Upper lobe of left lung (tissue), 4 donors: ENCODE measurements around the gene TRO.

Experiments used
- EP300 ChIP-seq, 4 donors: sonication (generic); formaldehyde crosslinking; IDR thresholded peaks; one replicate each; pipeline ENCODE4 v1.5.1; 2017; ENCODE audit warnings: antibody characterized with exemption in 4 of 4, control low read depth in 2 of 4
- POLR2A ChIP-seq, 4 donors: fragments of 450-650 bp; IDR thresholded peaks; one replicate each; pipeline ENCODE4 v1.5.1; 2016 to 2017; ENCODE audit warnings: antibody characterized with exemption in 4 of 4, mild to moderate bottlenecking in 2 of 4
- TF ChIP-seq, protein P1 (sequence below), 6 experiments: fragments of 450-650 bp in 4 of 6; fragments of 200-600 bp in 2 of 6; sonication (generic) in 2 of 6; IDR thresholded peaks; one replicate each; pipeline ENCODE4 v1.5.1; 2016 to 2019; ENCODE audit warnings: antibody characterized with exemption in 6 of 6

DNA sequence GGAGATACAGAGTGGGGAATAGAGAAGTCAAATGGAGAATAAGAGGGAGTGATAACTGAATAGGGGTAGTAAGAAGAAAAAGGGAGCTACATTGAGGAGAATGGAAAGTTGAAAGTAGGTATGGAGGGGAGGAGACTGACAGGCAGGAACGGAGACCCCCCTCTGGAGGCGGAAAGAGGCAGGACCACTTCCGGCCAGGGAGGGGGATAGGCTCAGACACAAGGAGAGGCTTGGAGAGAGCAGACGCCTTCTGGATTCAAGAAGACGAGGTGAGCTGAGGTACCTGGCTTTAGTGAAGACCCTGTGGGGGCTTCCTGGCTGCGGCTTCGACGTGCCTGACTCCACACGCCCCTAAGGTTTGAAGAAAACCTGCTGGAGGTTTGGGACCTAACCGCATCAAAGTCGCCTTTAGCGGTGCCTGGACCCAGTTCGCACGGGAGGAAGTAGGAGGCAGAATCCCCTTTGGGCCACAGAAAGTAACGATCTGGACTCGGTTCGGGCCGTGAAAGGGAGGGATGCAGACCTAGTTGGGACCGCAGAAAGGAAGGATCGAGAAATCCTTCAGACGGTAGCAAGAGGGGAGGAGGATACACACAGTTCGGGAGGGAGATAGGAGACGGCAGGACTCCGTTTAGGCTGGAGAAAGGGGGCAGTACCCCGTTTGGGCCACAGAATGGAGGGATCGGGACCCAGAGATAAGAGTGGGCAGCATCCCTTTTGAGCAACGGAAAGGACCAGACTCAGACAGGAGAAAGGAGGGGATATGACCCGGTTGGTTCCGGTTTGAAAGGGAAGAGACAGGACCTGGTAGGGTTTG is at the start of gene TRO:
- no peak for TF ChIP-seq EP300 (IDR thresholded peaks at IDR 0.05)
- TF ChIP-seq, protein P1, sequence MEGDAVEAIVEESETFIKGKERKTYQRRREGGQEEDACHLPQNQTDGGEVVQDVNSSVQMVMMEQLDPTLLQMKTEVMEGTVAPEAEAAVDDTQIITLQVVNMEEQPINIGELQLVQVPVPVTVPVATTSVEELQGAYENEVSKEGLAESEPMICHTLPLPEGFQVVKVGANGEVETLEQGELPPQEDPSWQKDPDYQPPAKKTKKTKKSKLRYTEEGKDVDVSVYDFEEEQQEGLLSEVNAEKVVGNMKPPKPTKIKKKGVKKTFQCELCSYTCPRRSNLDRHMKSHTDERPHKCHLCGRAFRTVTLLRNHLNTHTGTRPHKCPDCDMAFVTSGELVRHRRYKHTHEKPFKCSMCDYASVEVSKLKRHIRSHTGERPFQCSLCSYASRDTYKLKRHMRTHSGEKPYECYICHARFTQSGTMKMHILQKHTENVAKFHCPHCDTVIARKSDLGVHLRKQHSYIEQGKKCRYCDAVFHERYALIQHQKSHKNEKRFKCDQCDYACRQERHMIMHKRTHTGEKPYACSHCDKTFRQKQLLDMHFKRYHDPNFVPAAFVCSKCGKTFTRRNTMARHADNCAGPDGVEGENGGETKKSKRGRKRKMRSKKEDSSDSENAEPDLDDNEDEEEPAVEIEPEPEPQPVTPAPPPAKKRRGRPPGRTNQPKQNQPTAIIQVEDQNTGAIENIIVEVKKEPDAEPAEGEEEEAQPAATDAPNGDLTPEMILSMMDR (IDR thresholded peaks at IDR 0.05) = no peak
- TF ChIP-seq POLR2A (IDR thresholded peaks at IDR 0.05) = no peak
